Measurements from ENCODE around the gene CFAP77.

Gene CFAP77

GRCh38 chr9:132531710-132532570 is 121.9 kb downstream of the CFAP77 start:
- H3K4me1 ChIP-seq (ENCODE audit: low read depth, poor library complexity, severe bottlenecking) = no peaks in the 10 kb centered on the region
- no peaks in the 10 kb centered on the region for H3K36me3 ChIP-seq (ENCODE audit: insufficient read depth)
- TF ChIP-seq, protein P1, sequence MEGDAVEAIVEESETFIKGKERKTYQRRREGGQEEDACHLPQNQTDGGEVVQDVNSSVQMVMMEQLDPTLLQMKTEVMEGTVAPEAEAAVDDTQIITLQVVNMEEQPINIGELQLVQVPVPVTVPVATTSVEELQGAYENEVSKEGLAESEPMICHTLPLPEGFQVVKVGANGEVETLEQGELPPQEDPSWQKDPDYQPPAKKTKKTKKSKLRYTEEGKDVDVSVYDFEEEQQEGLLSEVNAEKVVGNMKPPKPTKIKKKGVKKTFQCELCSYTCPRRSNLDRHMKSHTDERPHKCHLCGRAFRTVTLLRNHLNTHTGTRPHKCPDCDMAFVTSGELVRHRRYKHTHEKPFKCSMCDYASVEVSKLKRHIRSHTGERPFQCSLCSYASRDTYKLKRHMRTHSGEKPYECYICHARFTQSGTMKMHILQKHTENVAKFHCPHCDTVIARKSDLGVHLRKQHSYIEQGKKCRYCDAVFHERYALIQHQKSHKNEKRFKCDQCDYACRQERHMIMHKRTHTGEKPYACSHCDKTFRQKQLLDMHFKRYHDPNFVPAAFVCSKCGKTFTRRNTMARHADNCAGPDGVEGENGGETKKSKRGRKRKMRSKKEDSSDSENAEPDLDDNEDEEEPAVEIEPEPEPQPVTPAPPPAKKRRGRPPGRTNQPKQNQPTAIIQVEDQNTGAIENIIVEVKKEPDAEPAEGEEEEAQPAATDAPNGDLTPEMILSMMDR (conservative IDR thresholded peaks at IDR 0.05; ENCODE audit: low read depth, low read length) = no peak
- no peaks in the 10 kb centered on the region for H3K79me2 ChIP-seq (ENCODE audit: insufficient read depth, low read depth)
- no peak overlapping the region for H3K4me3 ChIP-seq (IDR thresholded peaks at IDR 0.05; ENCODE audit: insufficient read depth, low read depth, low read length)
- no peak overlapping the region for H2AFZ ChIP-seq (ENCODE audit: low read depth)
- no peak overlapping the region for H3K27ac ChIP-seq
- H3K9ac ChIP-seq = no peak overlapping the region
- no peaks in the 10 kb centered on the region for H4K20me1 ChIP-seq (ENCODE audit: insufficient read depth)
- peaks cover 11% of the 10 kb centered on the region; the same call in 1 of the 2 replicates for H3K27me3 ChIP-seq (ENCODE audit: insufficient read depth, low read depth)
- H3K4me2 ChIP-seq = no peak overlapping the region

DNA sequence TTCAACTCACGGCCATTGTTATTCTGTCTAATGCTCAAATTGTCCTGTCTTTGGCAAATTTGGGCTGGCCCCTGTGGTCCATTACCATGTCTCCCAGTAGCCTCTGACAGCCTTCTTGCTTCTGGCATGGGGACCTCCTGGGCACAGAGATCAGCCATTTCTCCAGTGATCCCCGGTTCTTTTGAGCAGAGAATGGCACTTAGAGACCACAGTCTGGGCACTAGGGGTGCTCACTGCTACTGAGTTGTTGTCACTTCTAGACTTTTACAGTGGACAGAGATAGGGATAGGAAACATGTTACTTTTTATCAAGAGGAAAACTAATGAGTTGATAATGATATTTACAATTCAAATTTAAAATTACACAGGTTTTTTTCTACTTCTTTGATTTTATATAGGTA is 124.8 kb downstream of the CFAP77 start:
- Histone ChIP-seq H3K79me2 (ENCODE audit: insufficient read depth, low read depth) (no peaks in the 10 kb centered on the region), H3K36me3 (ENCODE audit: insufficient read depth) (no peaks in the 10 kb centered on the region), H4K20me1 (ENCODE audit: insufficient read depth) (no peaks in the 10 kb centered on the region), H2AFZ (ENCODE audit: low read depth) (no peak overlapping the region), H3K4me3 (IDR thresholded peaks at IDR 0.05; ENCODE audit: insufficient read depth, low read depth, low read length) (no peak overlapping the region), H3K27ac (no peak overlapping the region), H3K9ac (no peak overlapping the region), H3K4me2 (no peak overlapping the region), H3K27me3 (ENCODE audit: insufficient read depth, low read depth) (peaks cover 11% of the 10 kb centered on the region; the same call in 1 of the 2 replicates), H3K4me1 (ENCODE audit: low read depth, poor library complexity, severe bottlenecking) (no peaks in the 10 kb centered on the region)
- TF ChIP-seq, protein P1 (conservative IDR thresholded peaks at IDR 0.05; ENCODE audit: low read depth, low read length) = no peak

- H3K27ac ChIP-seq = no peak overlapping the region
- no peaks in the 10 kb centered on the region for H3K36me3 ChIP-seq (ENCODE audit: insufficient read depth)
- no peak overlapping the region for H3K4me2 ChIP-seq
- no peaks in the 10 kb centered on the region for H3K79me2 ChIP-seq (ENCODE audit: insufficient read depth, low read depth)
- no peaks in the 10 kb centered on the region for H3K4me1 ChIP-seq (ENCODE audit: low read depth, poor library complexity, severe bottlenecking)
- H2AFZ ChIP-seq (ENCODE audit: low read depth) = no peak overlapping the region
- TF ChIP-seq, protein P1 (conservative IDR thresholded peaks at IDR 0.05; ENCODE audit: low read depth, low read length) = no peak
- no peak overlapping the region for H3K9ac ChIP-seq
- H3K4me3 ChIP-seq (IDR thresholded peaks at IDR 0.05; ENCODE audit: insufficient read depth, low read depth, low read length) = no peak overlapping the region
- H3K27me3 ChIP-seq (ENCODE audit: insufficient read depth, low read depth) = peaks cover 3% of the 10 kb centered on the region; the same call in 1 of the 2 replicates
- no peaks in the 10 kb centered on the region for H4K20me1 ChIP-seq (ENCODE audit: insufficient read depth)
Observed at GRCh38 chr9:132536124-132536523, 126.1 kb downstream of the CFAP77 start.

- no peaks in the 10 kb centered on the region for H3K4me1 ChIP-seq (ENCODE audit: low read depth, poor library complexity, severe bottlenecking)
- no peak overlapping the region for H3K27ac ChIP-seq
- no peaks in the 10 kb centered on the region for H3K36me3 ChIP-seq (ENCODE audit: insufficient read depth)
- no peak overlapping the region for H3K4me2 ChIP-seq
- no peak overlapping the region for H2AFZ ChIP-seq (ENCODE audit: low read depth)
- H3K27me3 ChIP-seq (ENCODE audit: insufficient read depth, low read depth) = no peaks in the 10 kb centered on the region
- no peaks in the 10 kb centered on the region for H4K20me1 ChIP-seq (ENCODE audit: insufficient read depth)
- TF ChIP-seq, protein P1 (conservative IDR thresholded peaks at IDR 0.05; ENCODE audit: low read depth, low read length) = no peak
- no peaks in the 10 kb centered on the region for H3K79me2 ChIP-seq (ENCODE audit: insufficient read depth, low read depth)
- no peak overlapping the region for H3K4me3 ChIP-seq (IDR thresholded peaks at IDR 0.05; ENCODE audit: insufficient read depth, low read depth, low read length)
- H3K9ac ChIP-seq = no peak overlapping the region
Observed at GRCh38 chr9:132537352-132537751, 127.3 kb downstream of the CFAP77 start.

Measured in KMS-11 (cell line).